Neural cell (in vitro differentiated cells): ENCODE data around the gene KDM1A. TPM values are rescaled to one million over a fixed set of nuclear protein-coding genes. Genes with fewer than 3 reads are reported as not detected.

Experiments
- H2AFZ ChIP-seq: fragments of 200-600, 300-800 bp; sonication (generic), shearing (Covaris generic); 2 replicates; pipeline ENCODE4 v1.6.0; 2014; ENCODE audit warnings: low read depth, mild to moderate bottlenecking, antibody characterized with exemption, low read length, moderate library complexity
- H3F3A ChIP-seq: fragments of 200-600 bp; shearing (Covaris generic); 2 replicates; pipeline ENCODE4 v1.6.1; 2016; ENCODE audit warnings: mild to moderate bottlenecking, moderate library complexity, mixed read lengths, antibody characterized with exemption, low read length; ENCODE audit not compliant: insufficient read depth, poor library complexity, severe bottlenecking
- H3K27ac ChIP-seq: fragments of 200-600, 300-800 bp; sonication (generic), shearing (Covaris generic); 2 replicates; pipeline ENCODE4 v1.5.1; 2014; ENCODE audit warnings: mild to moderate bottlenecking, low read length, moderate library complexity
- H3K27me3 ChIP-seq: fragments of 300-800, 200-600 bp; sonication (generic), shearing (Covaris generic); 2 replicates; pipeline ENCODE4 v1.6.0; 2014; ENCODE audit warnings: mild to moderate bottlenecking, low read depth, low read length, moderate library complexity; ENCODE audit not compliant: insufficient read depth
- H3K36me3 ChIP-seq: fragments of 300-800, 200-600 bp; sonication (generic), shearing (Covaris generic); 2 replicates; pipeline ENCODE4 v1.5.1; 2014; ENCODE audit warnings: mild to moderate bottlenecking, antibody characterized with exemption, low read length, moderate library complexity; ENCODE audit not compliant: insufficient read depth
- H3K4me2 ChIP-seq: fragments of 300-800, 200-600 bp; sonication (generic), shearing (Covaris generic); 2 replicates; pipeline ENCODE4 v1.6.0; 2014; ENCODE audit warnings: mild to moderate bottlenecking, low read length
- H3K4me3 ChIP-seq: fragments of 300-800, 200-600 bp; sonication (generic), shearing (Covaris generic); 2 replicates; pipeline ENCODE4 v1.5.1; 2014; ENCODE audit warnings: mild to moderate bottlenecking, low read length, moderate library complexity
- H3K79me2 ChIP-seq: fragments of 200-600 bp; shearing (Covaris generic); replicated peaks from 2 replicates; pipeline ENCODE4 v1.6.0; 2014; ENCODE audit warnings: mild to moderate bottlenecking, low read length, moderate library complexity; ENCODE audit not compliant: insufficient read depth
- H3K9ac ChIP-seq: fragments of 300-800, 200-600 bp; sonication (generic), shearing (Covaris generic); 2 replicates; pipeline ENCODE4 v1.6.1; 2016; ENCODE audit warnings: mild to moderate bottlenecking, low read length, mixed read lengths
- H3K9me2 ChIP-seq: fragments of 200-600 bp; shearing (Covaris generic); 2 replicates; pipeline ENCODE4 v1.6.1; 2016; ENCODE audit warnings: mild to moderate bottlenecking, low read length, mixed read lengths; ENCODE audit not compliant: insufficient read depth
- H3K9me3 ChIP-seq: fragments of 200-600, 300-800 bp; sonication (generic), shearing (Covaris generic); 2 replicates; pipeline ENCODE4 v1.6.1; 2016; ENCODE audit warnings: mild to moderate bottlenecking, mixed run types, low read length, moderate library complexity, mixed read lengths
- H4K20me1 ChIP-seq: fragments of 200-600 bp; shearing (Covaris generic); 2 replicates; pipeline ENCODE4 v1.6.1; 2016; ENCODE audit warnings: mild to moderate bottlenecking, mixed run types; ENCODE audit not compliant: insufficient read depth
- EP300 ChIP-seq: fragments of 450-650 bp; conservative IDR thresholded peaks from 2 replicates; pipeline ENCODE4 v1.6.1; 2014; ENCODE audit warnings: antibody characterized with exemption, mild to moderate bottlenecking, moderate library complexity; ENCODE audit not compliant: poor library complexity, severe bottlenecking
- EZH2 ChIP-seq: fragments of 200-600, 300-800 bp; shearing (Covaris generic), sonication (generic); IDR thresholded peaks from 2 replicates; pipeline ENCODE4 v1.6.1; 2014; ENCODE audit warnings: antibody characterized with exemption, low read length, borderline replicate concordance, mild to moderate bottlenecking; ENCODE audit not compliant: insufficient read depth, poor library complexity, severe bottlenecking
- MXI1 ChIP-seq: fragments of 450-650 bp; conservative IDR thresholded peaks from 2 replicates; pipeline ENCODE4 v1.6.1; 2014; ENCODE audit warnings: antibody characterized with exemption, mild to moderate bottlenecking; ENCODE audit not compliant: poor library complexity, severe bottlenecking
- POLR2AphosphoS5 ChIP-seq: IDR thresholded peaks from 2 replicates; pipeline ENCODE4 v1.6.1; 2012
- RAD21 ChIP-seq: fragments of 450-650 bp; conservative IDR thresholded peaks from 2 replicates; pipeline ENCODE4 v1.6.1; 2014; ENCODE audit warnings: antibody characterized with exemption, mild to moderate bottlenecking, moderate library complexity
- SMC3 ChIP-seq: fragments of 450-650 bp; conservative IDR thresholded peaks from 2 replicates; pipeline ENCODE4 v1.6.1; 2014; ENCODE audit warnings: antibody characterized with exemption, mild to moderate bottlenecking, moderate library complexity; ENCODE audit not compliant: poor library complexity
- TAF1 ChIP-seq: IDR thresholded peaks from 2 replicates; pipeline ENCODE4 v1.6.1; 2012; ENCODE audit warnings: low read depth
- polyA plus RNA-seq: library from polyadenylated mRNA; depleted of rRNA; stranded (reverse); fragments of >200 nt; gene quantifications from 2 replicates; pipeline ENCODE4 v1.2.3, GENCODE V29; 2014
- TF ChIP-seq, protein P1 (sequence below): fragments of 450-650 bp; IDR thresholded peaks from 2 replicates; pipeline ENCODE4 v1.5.1; 2014; ENCODE audit warnings: antibody characterized with exemption, mild to moderate bottlenecking, moderate library complexity; ENCODE audit not compliant: poor library complexity, severe bottlenecking
- TF ChIP-seq, protein P2 (sequence below): IDR thresholded peaks from 2 replicates; pipeline ENCODE4 v1.6.1; 2012; ENCODE audit warnings: borderline replicate concordance

KDM1A gene
- polyA plus RNA-seq, 1 donor from 2014 or later: 276 TPM

DNA sequence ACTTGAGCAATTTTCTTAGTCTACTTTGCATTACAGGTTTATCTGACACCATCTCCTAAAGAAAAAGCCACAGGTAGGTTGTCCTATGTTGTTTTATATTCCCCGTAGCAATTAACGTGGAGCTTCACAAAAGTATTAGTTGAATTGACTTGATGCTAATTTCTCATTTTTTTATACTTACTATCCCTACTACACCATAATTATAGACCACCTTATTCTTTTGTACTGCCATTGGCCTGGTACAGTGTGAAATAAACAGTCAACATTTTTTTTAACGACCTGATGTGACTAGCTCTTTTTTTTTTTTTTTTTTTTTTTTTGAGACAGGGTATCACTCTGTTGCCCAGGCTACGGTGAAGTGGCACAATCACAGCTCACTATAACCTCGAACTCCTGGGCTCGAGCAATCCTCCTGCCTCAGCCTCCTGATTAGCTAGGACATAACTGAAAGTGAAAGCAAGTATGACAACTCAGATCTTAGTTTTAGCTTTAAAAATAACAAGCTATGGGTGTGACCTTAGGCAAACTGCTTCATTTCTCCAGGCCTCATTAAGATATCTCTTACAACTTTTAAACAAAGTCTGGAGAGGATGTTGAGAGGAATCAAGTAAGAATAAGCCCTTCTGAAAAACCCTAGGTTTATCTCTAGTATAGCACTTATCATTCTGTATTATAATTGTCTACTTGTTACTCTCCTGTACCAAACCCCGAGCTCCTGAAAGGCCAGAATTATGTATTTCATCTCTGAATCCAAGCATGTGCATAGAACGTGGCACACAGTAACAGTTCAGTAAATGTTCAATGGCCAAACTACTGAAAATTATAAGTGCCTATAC lies 99.9 kb downstream of the KDM1A start:
- Histone ChIP-seq H3K27ac (no peak overlapping the region), H3K4me3 (no peak overlapping the region), H3K9me3 (no peaks in the 10 kb centered on the region), H4K20me1 (no peaks in the 10 kb centered on the region), H3K27me3 (no peaks in the 10 kb centered on the region), H3K4me2 (no peak overlapping the region), H3K79me2 (peaks cover 17% of the 10 kb centered on the region), H2AFZ (no peak overlapping the region), H3K36me3 (no peaks in the 10 kb centered on the region), H3F3A (no peaks in the 10 kb centered on the region), H3K9me2 (no peaks in the 10 kb centered on the region), H3K9ac (no peak overlapping the region)
- TF ChIP-seq EP300: no peak
- TF ChIP-seq, protein P1, sequence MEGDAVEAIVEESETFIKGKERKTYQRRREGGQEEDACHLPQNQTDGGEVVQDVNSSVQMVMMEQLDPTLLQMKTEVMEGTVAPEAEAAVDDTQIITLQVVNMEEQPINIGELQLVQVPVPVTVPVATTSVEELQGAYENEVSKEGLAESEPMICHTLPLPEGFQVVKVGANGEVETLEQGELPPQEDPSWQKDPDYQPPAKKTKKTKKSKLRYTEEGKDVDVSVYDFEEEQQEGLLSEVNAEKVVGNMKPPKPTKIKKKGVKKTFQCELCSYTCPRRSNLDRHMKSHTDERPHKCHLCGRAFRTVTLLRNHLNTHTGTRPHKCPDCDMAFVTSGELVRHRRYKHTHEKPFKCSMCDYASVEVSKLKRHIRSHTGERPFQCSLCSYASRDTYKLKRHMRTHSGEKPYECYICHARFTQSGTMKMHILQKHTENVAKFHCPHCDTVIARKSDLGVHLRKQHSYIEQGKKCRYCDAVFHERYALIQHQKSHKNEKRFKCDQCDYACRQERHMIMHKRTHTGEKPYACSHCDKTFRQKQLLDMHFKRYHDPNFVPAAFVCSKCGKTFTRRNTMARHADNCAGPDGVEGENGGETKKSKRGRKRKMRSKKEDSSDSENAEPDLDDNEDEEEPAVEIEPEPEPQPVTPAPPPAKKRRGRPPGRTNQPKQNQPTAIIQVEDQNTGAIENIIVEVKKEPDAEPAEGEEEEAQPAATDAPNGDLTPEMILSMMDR: no peak
- no peak for TF ChIP-seq SMC3
- TF ChIP-seq RAD21: no peak
- TF ChIP-seq, protein P2, sequence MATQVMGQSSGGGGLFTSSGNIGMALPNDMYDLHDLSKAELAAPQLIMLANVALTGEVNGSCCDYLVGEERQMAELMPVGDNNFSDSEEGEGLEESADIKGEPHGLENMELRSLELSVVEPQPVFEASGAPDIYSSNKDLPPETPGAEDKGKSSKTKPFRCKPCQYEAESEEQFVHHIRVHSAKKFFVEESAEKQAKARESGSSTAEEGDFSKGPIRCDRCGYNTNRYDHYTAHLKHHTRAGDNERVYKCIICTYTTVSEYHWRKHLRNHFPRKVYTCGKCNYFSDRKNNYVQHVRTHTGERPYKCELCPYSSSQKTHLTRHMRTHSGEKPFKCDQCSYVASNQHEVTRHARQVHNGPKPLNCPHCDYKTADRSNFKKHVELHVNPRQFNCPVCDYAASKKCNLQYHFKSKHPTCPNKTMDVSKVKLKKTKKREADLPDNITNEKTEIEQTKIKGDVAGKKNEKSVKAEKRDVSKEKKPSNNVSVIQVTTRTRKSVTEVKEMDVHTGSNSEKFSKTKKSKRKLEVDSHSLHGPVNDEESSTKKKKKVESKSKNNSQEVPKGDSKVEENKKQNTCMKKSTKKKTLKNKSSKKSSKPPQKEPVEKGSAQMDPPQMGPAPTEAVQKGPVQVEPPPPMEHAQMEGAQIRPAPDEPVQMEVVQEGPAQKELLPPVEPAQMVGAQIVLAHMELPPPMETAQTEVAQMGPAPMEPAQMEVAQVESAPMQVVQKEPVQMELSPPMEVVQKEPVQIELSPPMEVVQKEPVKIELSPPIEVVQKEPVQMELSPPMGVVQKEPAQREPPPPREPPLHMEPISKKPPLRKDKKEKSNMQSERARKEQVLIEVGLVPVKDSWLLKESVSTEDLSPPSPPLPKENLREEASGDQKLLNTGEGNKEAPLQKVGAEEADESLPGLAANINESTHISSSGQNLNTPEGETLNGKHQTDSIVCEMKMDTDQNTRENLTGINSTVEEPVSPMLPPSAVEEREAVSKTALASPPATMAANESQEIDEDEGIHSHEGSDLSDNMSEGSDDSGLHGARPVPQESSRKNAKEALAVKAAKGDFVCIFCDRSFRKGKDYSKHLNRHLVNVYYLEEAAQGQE: no peak
- TF ChIP-seq MXI1: no peak
- TF ChIP-seq EZH2: no peak
- no peak for TF ChIP-seq POLR2AphosphoS5
- TF ChIP-seq TAF1: no peak

DNA sequence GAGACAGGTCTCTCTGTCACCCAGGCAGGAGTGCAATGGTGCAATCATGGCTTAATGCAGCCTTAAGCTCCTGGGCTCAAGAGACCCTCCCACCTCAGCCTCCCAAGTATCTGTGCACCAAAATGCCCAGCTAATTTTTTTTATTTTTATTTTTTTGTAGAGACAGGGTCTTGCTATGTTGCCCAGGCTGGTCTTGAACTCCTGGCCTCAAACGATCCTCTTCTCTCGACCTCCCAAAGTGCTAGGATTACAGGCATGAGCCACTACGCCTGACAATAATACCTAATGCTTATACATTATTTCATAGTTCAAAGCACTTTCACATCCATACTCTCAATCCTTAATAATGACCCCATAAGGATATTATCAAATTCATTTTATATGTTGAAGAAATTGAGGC lies 101.1 kb downstream of the KDM1A start:
- H3K4me2 ChIP-seq: no peak overlapping the region

More for the DNA sequence above, 101.1 kb downstream of the KDM1A start:
- TF ChIP-seq SMC3 (no peak), EZH2 (no peak), TAF1 (no peak), EP300 (no peak), MXI1 (no peak), POLR2AphosphoS5 (no peak), RAD21 (no peak)
- TF ChIP-seq, protein P1: no peak
- TF ChIP-seq, protein P2: no peak
- no peaks in the 10 kb centered on the region for H3K36me3 ChIP-seq
- no peak overlapping the region for H3K4me3 ChIP-seq
- H3K27me3 ChIP-seq: no peaks in the 10 kb centered on the region
- H3K27ac ChIP-seq: no peak overlapping the region
- H3K9me2 ChIP-seq: no peaks in the 10 kb centered on the region
- H3K79me2 ChIP-seq: peaks cover 19% of the 10 kb centered on the region
- no peak overlapping the region for H2AFZ ChIP-seq
- no peaks in the 10 kb centered on the region for H3K9me3 ChIP-seq
- H3K9ac ChIP-seq: no peak overlapping the region
- H3F3A ChIP-seq: no peaks in the 10 kb centered on the region
- H4K20me1 ChIP-seq: no peaks in the 10 kb centered on the region
